GM12878 (cell line): ENCODE data around the gene IL1B. TPM values are rescaled to one million over a fixed set of nuclear protein-coding genes. Genes with fewer than 3 reads are reported as not detected.

ENCODE experiments used
- ATAC-seq: fragments of 200-7000 bp; cut with Tn5 transposase; 3 replicates; pipeline ENCODE4 v1.9.1; 2020; ENCODE audit warnings: mild to moderate bottlenecking, moderate library complexity
- BruUV-seq: library from RNA; stranded (reverse); fragments of 400-500 nt; replicated peaks from 2 replicates; lab custom pipeline; 2021; lab: Mats Ljungman, UMichigan
- CTCF ChIA-PET: fragments of 300-600 bp; sonication (Branson Sonifier 250); formaldehyde crosslinking; extraction: SDS; loops from one replicate; lab custom pipeline; 2021; ENCODE audit warnings: inconsistent platforms; lab: Yijun Ruan, JAX
- POLR2A ChIA-PET: fragments of 350-600 bp; formaldehyde crosslinking; extraction: SDS; loops from one replicate; lab custom pipeline; 2021; ENCODE audit warnings: inconsistent platforms; lab: Charles Lee
- RAD21 ChIA-PET: fragments of 300-600 bp; sonication (Branson Sonifier 250); formaldehyde crosslinking; loops from one replicate; lab custom pipeline; 2023; ENCODE audit warnings: antibody characterized with exemption; ENCODE audit not compliant: unreplicated experiment; lab: Charles Lee
- SMC1A ChIA-PET: fragments of 300-600 bp; sonication (Branson Sonifier 250); formaldehyde crosslinking; loops from one replicate; lab custom pipeline; 2023; ENCODE audit not compliant: unreplicated experiment, uncharacterized antibody; lab: Charles Lee
- DNase-seq: peaks from one replicate; pipeline ENCODE4 v3.0.0-alpha.2; 2011; ENCODE audit warnings: low read depth, low spot score
- FAIRE-seq: peaks from 3 replicates; lab custom pipeline; 2011; peaks lifted over from hg19 to GRCh38; lab: Jason Lieb, UNC
- H2AFZ ChIP-seq: 2 replicates; pipeline ENCODE4 v1.6.0; 2011; ENCODE audit warnings: low read depth, low read length, control low read depth; ENCODE audit not compliant: control insufficient read depth
- H3K27ac ChIP-seq: 2 replicates; pipeline ENCODE4 v1.5.1; 2011; ENCODE audit warnings: control low read depth; ENCODE audit not compliant: control insufficient read depth, insufficient read depth
- H3K27me3 ChIP-seq, 2 experiments: replicated peaks in 1 of 2; 2 replicates each; pipeline versions ENCODE4 v1.6.0 to v1.6.1; 2011; ENCODE audit warnings: low read length in 1 of 2; ENCODE audit not compliant: control insufficient read depth in 2 of 2, insufficient read depth in 2 of 2
- H3K36me3 ChIP-seq, 2 experiments: 2 replicates each; pipeline ENCODE4 v1.5.1; 2011; ENCODE audit warnings: low read length in 1 of 2; ENCODE audit not compliant: control insufficient read depth in 2 of 2, insufficient read depth in 2 of 2
- H3K4me1 ChIP-seq: 2 replicates; pipeline ENCODE4 v1.6.1; 2011; ENCODE audit warnings: mild to moderate bottlenecking, low read length, moderate library complexity, mixed read lengths; ENCODE audit not compliant: control insufficient read depth, insufficient read depth
- H3K4me2 ChIP-seq: 2 replicates; pipeline ENCODE4 v1.6.0; 2011; ENCODE audit warnings: control low read depth; ENCODE audit not compliant: control insufficient read depth, insufficient read depth
- H3K4me3 ChIP-seq: fragments of 200-600 bp; sonication (generic); 2 replicates; pipeline ENCODE4 v1.5.1; 2016
- H3K79me2 ChIP-seq: 2 replicates; pipeline ENCODE4 v1.6.0; 2011; ENCODE audit warnings: low read length; ENCODE audit not compliant: control insufficient read depth, insufficient read depth
- H3K9ac ChIP-seq: 2 replicates; pipeline ENCODE4 v1.8.0; 2011; ENCODE audit warnings: low read length, control low read depth, mixed read lengths; ENCODE audit not compliant: control insufficient read depth, insufficient read depth
- H3K9me3 ChIP-seq: replicated peaks from 3 replicates; pipeline ENCODE4 v1.5.1; 2011; ENCODE audit warnings: mild to moderate bottlenecking, low read length; ENCODE audit not compliant: control insufficient read depth, insufficient read depth
- H4K20me1 ChIP-seq: 2 replicates; pipeline ENCODE4 v1.6.0; 2011; ENCODE audit not compliant: control insufficient read depth, insufficient read depth
- BMI1 ChIP-seq: fragments of 450-650 bp; IDR thresholded peaks from 2 replicates; pipeline ENCODE4 v1.6.1; 2016; ENCODE audit warnings: mild to moderate bottlenecking, moderate library complexity, borderline replicate concordance
- ESRRA ChIP-seq: IDR thresholded peaks from 2 replicates; pipeline ENCODE4 v1.6.1; 2012; ENCODE audit warnings: mild to moderate bottlenecking, low read length, improper control_type of control experiment
- FOS ChIP-seq: IDR thresholded peaks from 3 replicates; pipeline ENCODE4 v1.6.1; 2011; ENCODE audit warnings: borderline replicate concordance; ENCODE audit not compliant: insufficient read length; ENCODE audit errors: extremely low read depth
- HDAC2 ChIP-seq: fragments of 200-600 bp; sonication (generic); IDR thresholded peaks from 2 replicates; pipeline ENCODE4 v1.6.1; 2017
- KAT2A ChIP-seq: conservative IDR thresholded peaks from 2 replicates; pipeline ENCODE4 v1.6.1; 2011; ENCODE audit warnings: low read depth, low read length; ENCODE audit not compliant: control insufficient read depth
- KLF5 ChIP-seq: fragments of 450-650 bp; IDR thresholded peaks from 2 replicates; pipeline ENCODE4 v1.6.1; 2014; ENCODE audit warnings: mild to moderate bottlenecking; ENCODE audit not compliant: partially characterized antibody
- MTA2 ChIP-seq: fragments of 450-650 bp; IDR thresholded peaks from 2 replicates; pipeline ENCODE4 v1.6.1; 2016; ENCODE audit warnings: low read depth, mild to moderate bottlenecking, moderate library complexity
- NR2C2 ChIP-seq: IDR thresholded peaks from 2 replicates; pipeline ENCODE4 v1.6.1; 2011; ENCODE audit warnings: borderline replicate concordance, low read depth; ENCODE audit not compliant: control insufficient read depth, insufficient read length
- RCOR1 ChIP-seq: conservative IDR thresholded peaks from 2 replicates; pipeline ENCODE4 v1.6.1; 2012; ENCODE audit warnings: low read depth, low read length, improper control_type of control experiment
- SREBF1 ChIP-seq: IDR thresholded peaks from 2 replicates; pipeline ENCODE4 v1.6.1; 2012; ENCODE audit warnings: mild to moderate bottlenecking, low read length
- SRF ChIP-seq, 2 experiments: IDR thresholded peaks; 2 replicates each; pipeline ENCODE4 v1.6.1; 2011; ENCODE audit warnings: low read depth in 2 of 2, low read length in 2 of 2, mild to moderate bottlenecking in 1 of 2, moderate library complexity in 1 of 2
- ZNF622 ChIP-seq: fragments of 450-650 bp; IDR thresholded peaks from 2 replicates; pipeline ENCODE4 v1.6.1; 2017; ENCODE audit warnings: mild to moderate bottlenecking, inconsistent platforms
- WGBS: methylation state at CpG from one replicate; pipeline ENCODE4 v1.1.6; 2016; ENCODE audit warnings: low lambda C conversion rate; ENCODE audit not compliant: insufficient replicate concordance, insufficient coverage; ENCODE audit errors: missing lambda C conversion rate; 5-methylcytosine and 5-hydroxymethylcytosine counted together
- in situ Hi-C: fragments of 300-500 bp; cut with MboI; formaldehyde crosslinking; loops from 9 replicates; pipeline ENCODE4 v1.14.3; 2018; ENCODE audit warnings: mixed read lengths
- intact Hi-C: fragments of 100-400 bp; cut with micrococcal nuclease; formaldehyde crosslinking; loops from one replicate; pipeline ENCODE4 v1.14.2; 2022; ENCODE audit not compliant: unreplicated experiment
- polyA plus RNA-seq, 11 experiments: library from polyadenylated mRNA; depleted of rRNA in 4 of 11; unstranded in 6 of 11; stranded (reverse) in 5 of 11; fragments of >200 nt; fragmentation: Nextera tagmentation in 4 of 11; fragmentation: Illumina TruSeq in 1 of 11; extraction: Ambion mirVana in 4 of 11; extraction: Trizol in 1 of 11; gene quantifications; 1 replicate in 1 of 11; 2 replicates in 10 of 11; pipeline versions ENCODE4 v1.2.1 to v1.2.3, GENCODE V29; 2011 to 2016; ENCODE audit warnings: inconsistent platforms in 2 of 11, missing spikeins in 2 of 11, low read depth in 1 of 11
- total RNA-seq, 4 experiments: library from RNA; depleted of rRNA in 3 of 4; stranded (reverse); fragments of >200 nt in 3 of 4; fragmentation: Illumina TruSeq in 1 of 4; extraction: Trizol in 1 of 4; gene quantifications; 2 replicates each; pipeline versions ENCODE4 v1.2.1 to v1.2.3, GENCODE V29; 2013 to 2021
- TF ChIP-seq, protein P1 (sequence below): IDR thresholded peaks from 2 replicates; pipeline ENCODE4 v1.6.1; 2011; ENCODE audit warnings: borderline replicate concordance, low read depth, mild to moderate bottlenecking, moderate library complexity, low read length; ENCODE audit not compliant: insufficient read depth, poor library complexity, severe bottlenecking

Gene IL1B
- total and polyA plus RNA-seq, 10 of the 15 experiments (the other 5 are each of a cell fraction or from before 2014, with no cell fraction given): 0.20 to 1.6 (median 0.84) TPM

GRCh38 chr2:112791693-112792230 lies 44.8 kb downstream of the IL1B start:
- no peak for TF ChIP-seq RCOR1
- TF ChIP-seq ZNF622: no peak
- no peak for TF ChIP-seq ESRRA
- TF ChIP-seq SREBF1: no peak
- no peak for TF ChIP-seq FOS
- no peak for TF ChIP-seq NR2C2
- TF ChIP-seq MTA2: no peak
- Histone ChIP-seq H3K9ac (no peak overlapping the region), H3K27ac (no peak overlapping the region), H3K36me3 (no peaks in the 10 kb centered on the region), H3K27me3 (no peaks in the 10 kb centered on the region), H3K79me2 (no peaks in the 10 kb centered on the region), H3K9me3 (peaks cover 2% of the 10 kb centered on the region; the same call in 2 of the 3 replicates), H2AFZ (no peak overlapping the region), H4K20me1 (no peaks in the 10 kb centered on the region), H3K4me1 (peaks cover 13% of the 10 kb centered on the region), H3K4me2 (no peak overlapping the region), H3K4me3 (no peak overlapping the region)
- 100% methylated on average over 3 of the region's 3 CpGs for WGBS
- POLR2A ChIA-PET: no interaction called here
- BruUV-seq: no TSS peak
- CTCF ChIA-PET: interaction anchor here (1.1 to 1.3 kb wide), 2 partner anchors 43 to 93 kb away, joined by 3 read pairs; no protein-coding TSS in a partner anchor
- FAIRE-seq: no peak
- intact Hi-C loops (no loop called here), in situ Hi-C loops (no loop called here)
- RAD21 ChIA-PET: interaction anchor here (0.6 kb wide), 1 partner anchor 150 kb away, joined by 3 read pairs; no protein-coding TSS in a partner anchor
- no peak for ATAC-seq
- DNase-seq: no peak
- SMC1A ChIA-PET: interaction anchor here (0.9 to 6.5 kb wide), 2 partner anchors 8 to 9 kb away, joined by 3 to 57 read pairs; partner anchors contain the start of gene IL1A

GRCh38 chr2:112791019-112791418 lies 45.6 kb downstream of the IL1B start:
- Histone ChIP-seq H3K4me3 (no peak overlapping the region), H3K27me3 (no peaks in the 10 kb centered on the region), H3K79me2 (no peaks in the 10 kb centered on the region), H3K4me2 (no peak overlapping the region), H3K9me3 (peaks cover 2% of the 10 kb centered on the region; the same call in 2 of the 3 replicates), H2AFZ (no peak overlapping the region), H3K27ac (no peak overlapping the region), H4K20me1 (no peaks in the 10 kb centered on the region), H3K36me3 (no peaks in the 10 kb centered on the region), H3K4me1 (peaks cover 13% of the 10 kb centered on the region), H3K9ac (no peak overlapping the region)
- ATAC-seq: no peak
- in situ Hi-C loops (no loop called here), intact Hi-C loops (no loop called here)
- ChIA-PET CTCF (interaction anchor here (1.4 kb wide), 1 partner anchor 12 kb away, joined by 4 read pairs; no protein-coding TSS in a partner anchor), SMC1A (interaction anchor here (6.5 kb wide), 1 partner anchor 8 kb away, joined by 57 read pairs; the partner anchor contains the start of gene IL1A), RAD21 (no interaction called here), POLR2A (interaction anchor here (0.6 kb wide), 1 partner anchor 39 kb away, joined by 5 read pairs; no protein-coding TSS in a partner anchor)
- BruUV-seq: no TSS peak
- 63% methylated on average over 3 of the region's 3 CpGs for WGBS
- no peak for FAIRE-seq
- DNase-seq: no peak
- TF ChIP-seq KLF5 (no peak), HDAC2 (no peak), KAT2A (no peak), BMI1 (no peak), SRF (IDR thresholded peaks at IDR 0.05; ENCODE audit: low read depth in 2 of 2, low read length in 2 of 2) (no peak)
- TF ChIP-seq, protein P1, sequence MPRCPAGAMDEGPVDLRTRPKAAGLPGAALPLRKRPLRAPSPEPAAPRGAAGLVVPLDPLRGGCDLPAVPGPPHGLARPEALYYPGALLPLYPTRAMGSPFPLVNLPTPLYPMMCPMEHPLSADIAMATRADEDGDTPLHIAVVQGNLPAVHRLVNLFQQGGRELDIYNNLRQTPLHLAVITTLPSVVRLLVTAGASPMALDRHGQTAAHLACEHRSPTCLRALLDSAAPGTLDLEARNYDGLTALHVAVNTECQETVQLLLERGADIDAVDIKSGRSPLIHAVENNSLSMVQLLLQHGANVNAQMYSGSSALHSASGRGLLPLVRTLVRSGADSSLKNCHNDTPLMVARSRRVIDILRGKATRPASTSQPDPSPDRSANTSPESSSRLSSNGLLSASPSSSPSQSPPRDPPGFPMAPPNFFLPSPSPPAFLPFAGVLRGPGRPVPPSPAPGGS: no peak
